HL-60 (cell line): ENCODE measurements around the gene ZNRF2.
A peak's percentile ranks its signal among the peaks of the same experiment; 100 is the strongest.

Source experiments
- DNase-seq, 2 experiments: peaks; one replicate each; pipeline ENCODE4 v3.0.0-alpha.2; 2010 to 2020; ENCODE audit warnings: low read depth in 1 of 2, low spot score in 1 of 2
- H3K27ac ChIP-seq: fragments of 250-450 bp; sonication (Bioruptor Pico); replicated peaks from 2 replicates; pipeline ENCODE4 v1.5.1; 2020; ENCODE audit warnings: mild to moderate bottlenecking, moderate library complexity
- H3K27me3 ChIP-seq: fragments of 250-450 bp; sonication (Bioruptor Pico); 2 replicates; pipeline ENCODE4 v1.5.1; 2021; ENCODE audit warnings: mild to moderate bottlenecking, moderate library complexity; ENCODE audit not compliant: insufficient read depth, poor library complexity, severe bottlenecking
- H3K4me3 ChIP-seq: replicated peaks from 2 replicates; pipeline ENCODE4 v1.5.1; 2011; ENCODE audit warnings: mild to moderate bottlenecking, control low read depth, low read length; ENCODE audit not compliant: insufficient read depth
- CTCF ChIP-seq: IDR thresholded peaks from one replicate; pipeline ENCODE4 v1.5.1; 2011; ENCODE audit warnings: low read length, control low read depth, inconsistent platforms; ENCODE audit not compliant: insufficient read depth
- GABPA ChIP-seq: IDR thresholded peaks from 2 replicates; pipeline ENCODE4 v1.6.1; 2012; ENCODE audit warnings: low read depth
- POLR2AphosphoS5 ChIP-seq: IDR thresholded peaks from 2 replicates; pipeline ENCODE4 v1.6.1; 2012; ENCODE audit warnings: low read depth
- REST ChIP-seq: IDR thresholded peaks from 2 replicates; pipeline ENCODE4 v1.6.1; 2012; ENCODE audit warnings: low read depth; ENCODE audit not compliant: insufficient replicate concordance
- SPI1 ChIP-seq: IDR thresholded peaks from 2 replicates; pipeline ENCODE4 v1.6.1; 2012; ENCODE audit warnings: low read depth, mild to moderate bottlenecking, borderline replicate concordance

Gene ZNRF2

GRCh38 chr7:30335763-30336487, 51.5 kb downstream of the ZNRF2 start:
- Histone ChIP-seq H3K27me3 (no peaks in the 10 kb centered on the region), H3K27ac (no peak overlapping the region), H3K4me3 (no peak overlapping the region)
- DNase-seq: no peak
- no peak for TF ChIP-seq POLR2AphosphoS5
- no peak for TF ChIP-seq SPI1
- no peak for TF ChIP-seq CTCF

GRCh38 chr7:30344513-30344912, 60.1 kb downstream of the ZNRF2 start:
- Histone ChIP-seq H3K4me3 (no peak overlapping the region), H3K27me3 (no peaks in the 10 kb centered on the region), H3K27ac (peak overlapping the region; percentile 8)
- DNase-seq: no peak
- TF ChIP-seq GABPA (no peak), SPI1 (no peak), CTCF (no peak), REST (no peak), POLR2AphosphoS5 (no peak)

- TF ChIP-seq REST: no peak
- no peak for TF ChIP-seq SPI1
- TF ChIP-seq POLR2AphosphoS5: no peak
- no peak for TF ChIP-seq GABPA
- TF ChIP-seq CTCF: no peak
- Histone ChIP-seq H3K27me3 (no peaks in the 10 kb centered on the region), H3K4me3 (no peak overlapping the region), H3K27ac (peak overlapping the region; percentile 75)
- DNase-seq: no peak
Observed at GRCh38 chr7:30347226-30348082, 63.1 kb downstream of the ZNRF2 start.
